Stimulated activated CD8-positive, alpha-beta memory T cell treated with anti-CD3 and anti-CD28 coated beads, Interleukin-4, amount 100 ng/mL, for 4 hours (primary cell): ENCODE results near the gene SUPT4H1.

Experiments used
- DNase-seq, 2 donors: peaks; one replicate each; pipeline ENCODE4 v3.0.0-alpha.2; 2020; ENCODE audit warnings: low read depth in 2 of 2, low spot score in 1 of 2

SUPT4H1 gene

GRCh38 chr17:58364270-58364942 lies 12.4 kb upstream of the SUPT4H1 start:
- no peak for DNase-seq

GRCh38 chr17:58363457-58364185 lies 11.6 kb upstream of the SUPT4H1 start:
- DNase-seq: no peak

GRCh38 chr17:58362368-58363014 lies 10.5 kb upstream of the SUPT4H1 start:
- no peak for DNase-seq

- DNase-seq: no peak
Measured at GRCh38 chr17:58360296-58361063, 8.5 kb upstream of the SUPT4H1 start.

GRCh38 chr17:58358408-58359172 lies 6.6 kb upstream of the SUPT4H1 start:
- no peak for DNase-seq

- DNase-seq: no peak
Measured at GRCh38 chr17:58357312-58358297, 5.6 kb upstream of the SUPT4H1 start.

- DNase-seq: no peak
Measured at GRCh38 chr17:58356231-58356630, 4.2 kb upstream of the SUPT4H1 start.

- no peak for DNase-seq
Measured at GRCh38 chr17:58354541-58355216, 2.7 kb upstream of the SUPT4H1 start.

GRCh38 chr17:58353389-58353825 lies 1.4 kb upstream of the SUPT4H1 start:
- no peak for DNase-seq

GRCh38 chr17:58352596-58353388 lies 791 bp upstream of the SUPT4H1 start:
- DNase-seq: no peak

- no peak for DNase-seq
Measured at GRCh38 chr17:58351182-58351581, 819 bp downstream of the SUPT4H1 start.

GRCh38 chr17:58348038-58348437 lies 4.0 kb downstream of the SUPT4H1 start:
- no peak for DNase-seq

- DNase-seq: no peak
Measured at GRCh38 chr17:58345500-58345899, 6.5 kb downstream of the SUPT4H1 start.

GRCh38 chr17:58344791-58345157 lies 7.2 kb downstream of the SUPT4H1 start:
- no peak for DNase-seq

- peak; percentile 71 to 88 for DNase-seq
Measured at GRCh38 chr17:58344047-58344790, 7.8 kb downstream of the SUPT4H1 start.

GRCh38 chr17:58343131-58343530 lies 8.9 kb downstream of the SUPT4H1 start:
- DNase-seq: no peak

GRCh38 chr17:58341861-58342475 lies 10.0 kb downstream of the SUPT4H1 start:
- no peak for DNase-seq
